H1 (cell line): ENCODE data around the gene NFATC1. TPM values are rescaled to one million over a fixed set of nuclear protein-coding genes. Genes with fewer than 3 reads are reported as not detected.

Experiments used
- CTCF ChIA-PET: fragments of 300-600 bp; sonication (Branson Sonifier 250); formaldehyde crosslinking; loops from one replicate; lab custom pipeline; 2021; ENCODE audit not compliant: partially characterized antibody; lab: Charles Lee
- POLR2A ChIA-PET: fragments of 300-600 bp; sonication (Branson Sonifier 250); formaldehyde crosslinking; loops from one replicate; lab custom pipeline; 2021; ENCODE audit warnings: inconsistent platforms; ENCODE audit not compliant: partially characterized antibody; lab: Charles Lee
- DNase-seq, 2 experiments: peaks; one replicate each; pipeline versions ENCODE4 v3.0.0 to v3.0.0-alpha.2; 2010 to 2022; ENCODE audit warnings: low spot score in 2 of 2, low read depth in 1 of 2, mixed read lengths in 1 of 2
- FAIRE-seq: peaks from 2 replicates; lab custom pipeline; 2011; peaks lifted over from hg19 to GRCh38; lab: Jason Lieb, UNC
- H2AFZ ChIP-seq: 2 replicates; pipeline ENCODE4 v1.8.1; 2012; ENCODE audit warnings: low read length, inconsistent platforms
- H2AK5ac ChIP-seq: 2 replicates; pipeline ENCODE4 v1.6.1; 2013; ENCODE audit warnings: low read depth, low read length
- H2BK120ac ChIP-seq: replicated peaks from 2 replicates; pipeline ENCODE3; 2013; ENCODE audit warnings: low read depth, low read length, inconsistent platforms
- H2BK12ac ChIP-seq: 2 replicates; pipeline ENCODE4 v1.6.1; 2013; ENCODE audit warnings: low read depth, low read length
- H2BK15ac ChIP-seq: 2 replicates; pipeline ENCODE4 v1.6.1; 2013; ENCODE audit warnings: low read length
- H2BK20ac ChIP-seq: 2 replicates; pipeline ENCODE4 v1.6.1; 2013; ENCODE audit warnings: low read length
- H2BK5ac ChIP-seq: 2 replicates; pipeline ENCODE4 v1.6.1; 2013; ENCODE audit warnings: low read depth, low read length
- H3K14ac ChIP-seq: 2 replicates; pipeline ENCODE4 v1.6.1; 2013; ENCODE audit warnings: inconsistent platforms; ENCODE audit not compliant: insufficient read length
- H3K18ac ChIP-seq: 2 replicates; pipeline ENCODE4 v1.6.1; 2013; ENCODE audit warnings: low read length; ENCODE audit errors: extremely low read depth
- H3K23ac ChIP-seq: 2 replicates; pipeline ENCODE4 v1.6.1; 2013; ENCODE audit warnings: inconsistent platforms; ENCODE audit not compliant: insufficient read length
- H3K23me2 ChIP-seq: 2 replicates; pipeline ENCODE4 v1.6.1; 2013; ENCODE audit warnings: low read depth, low read length
- H3K27ac ChIP-seq: 2 replicates; pipeline ENCODE4 v1.6.1; 2011; ENCODE audit warnings: low read depth, low read length, inconsistent platforms
- H3K27me3 ChIP-seq, 4 experiments: replicated peaks in 1 of 4; 1 replicate in 1 of 4; 2 replicates in 3 of 4; pipeline versions ENCODE4 v1.6.1 to v1.8.1; 2011 to 2013; ENCODE audit warnings: low read length in 3 of 4, mild to moderate bottlenecking in 3 of 4, inconsistent platforms in 2 of 4, mixed read lengths in 2 of 4, moderate library complexity in 1 of 4; ENCODE audit not compliant: control insufficient read depth in 3 of 4, insufficient read depth in 3 of 4; ENCODE audit errors: extremely low read depth in 1 of 4
- H3K36me3 ChIP-seq, 4 experiments: 2 replicates each; pipeline versions ENCODE4 v1.6.1 to v1.8.1; 2011 to 2013; ENCODE audit warnings: mild to moderate bottlenecking in 4 of 4, low read length in 3 of 4, moderate library complexity in 2 of 4, control low read depth in 1 of 4, inconsistent platforms in 1 of 4; ENCODE audit not compliant: insufficient read depth in 4 of 4, control insufficient read depth in 2 of 4
- H3K4ac ChIP-seq: replicated peaks from 2 replicates; pipeline ENCODE3; 2013; ENCODE audit warnings: low read length, low read depth, mixed read lengths, inconsistent platforms; ENCODE audit not compliant: insufficient read length
- H3K4me1 ChIP-seq, 4 experiments: replicated peaks in 1 of 4; 1 replicate in 1 of 4; 2 replicates in 3 of 4; pipeline versions ENCODE4 v1.6.1 to v1.8.1; 2011 to 2013; ENCODE audit warnings: low read length in 3 of 4, inconsistent platforms in 2 of 4, mixed read lengths in 1 of 4; ENCODE audit not compliant: insufficient read depth in 4 of 4, control insufficient read depth in 3 of 4
- H3K4me2 ChIP-seq, 2 experiments: 2 replicates each; pipeline versions ENCODE4 v1.6.1 to v1.8.1; 2011 to 2013; ENCODE audit warnings: low read depth in 2 of 2, low read length in 2 of 2, control low read depth in 1 of 2, inconsistent platforms in 1 of 2, mild to moderate bottlenecking in 1 of 2; ENCODE audit not compliant: insufficient read depth in 1 of 2
- H3K4me3 ChIP-seq, 4 experiments: fragments of 200-600, 300-600 bp in 1 of 4; sonication (generic), shearing (Covaris generic), sonication (Bioruptor Twin) in 1 of 4; 2 replicates each; pipeline versions ENCODE4 v1.5.1 to v1.8.1; 2011 to 2016; ENCODE audit warnings: low read length in 4 of 4, low read depth in 3 of 4, control low read depth in 2 of 4, inconsistent platforms in 2 of 4, mild to moderate bottlenecking in 2 of 4, mixed read lengths in 1 of 4, moderate library complexity in 1 of 4; ENCODE audit not compliant: insufficient read depth in 2 of 4; ENCODE audit errors: extremely low read depth in 1 of 4
- H3K56ac ChIP-seq: replicated peaks from 2 replicates; pipeline ENCODE3; 2013; ENCODE audit warnings: low read depth, mild to moderate bottlenecking, mixed read lengths, low read length, inconsistent platforms; ENCODE audit not compliant: insufficient read length
- H3K79me1 ChIP-seq: 2 replicates; pipeline ENCODE4 v1.6.1; 2013; ENCODE audit warnings: low read depth, low read length, control low read depth
- H3K79me2 ChIP-seq, 2 experiments: 2 replicates each; pipeline versions ENCODE4 v1.6.1 to v1.8.1; 2012 to 2013; ENCODE audit warnings: low read length in 2 of 2, mild to moderate bottlenecking in 2 of 2, inconsistent platforms in 1 of 2; ENCODE audit not compliant: insufficient read depth in 2 of 2, control insufficient read depth in 1 of 2
- H3K9ac ChIP-seq, 4 experiments: replicated peaks in 1 of 4; 1 replicate in 1 of 4; 2 replicates in 3 of 4; pipeline versions ENCODE4 v1.6.1 to v1.8.1; 2011 to 2013; ENCODE audit warnings: low read depth in 3 of 4, low read length in 3 of 4, control low read depth in 2 of 4, mild to moderate bottlenecking in 2 of 4, moderate library complexity in 2 of 4, inconsistent platforms in 1 of 4; ENCODE audit errors: extremely low read depth in 1 of 4
- H3K9me3 ChIP-seq, 2 experiments: 2 replicates each; pipeline versions ENCODE4 v1.6.1 to v1.8.1; 2012 to 2013; ENCODE audit warnings: mild to moderate bottlenecking in 2 of 2, moderate library complexity in 2 of 2, control low read depth in 1 of 2, inconsistent platforms in 1 of 2, low read depth in 1 of 2, low read length in 1 of 2, mixed read lengths in 1 of 2; ENCODE audit not compliant: insufficient read depth in 2 of 2
- H4K20me1 ChIP-seq, 2 experiments: replicated peaks in 1 of 2; 2 replicates each; pipeline versions ENCODE3 to v1.8.1; 2011 to 2013; ENCODE audit warnings: inconsistent platforms in 2 of 2, low read length in 2 of 2, mild to moderate bottlenecking in 1 of 2; ENCODE audit not compliant: insufficient read depth in 2 of 2, control insufficient read depth in 1 of 2
- H4K5ac ChIP-seq: 2 replicates; pipeline ENCODE4 v1.6.1; 2013; ENCODE audit warnings: low read length, low read depth, mixed read lengths, inconsistent platforms; ENCODE audit not compliant: insufficient read length
- H4K8ac ChIP-seq: 2 replicates; pipeline ENCODE4 v1.8.0; 2013; ENCODE audit warnings: mild to moderate bottlenecking, moderate library complexity, low read length, inconsistent platforms; ENCODE audit not compliant: insufficient read depth; ENCODE audit errors: extremely low read depth
- H4K91ac ChIP-seq: replicated peaks from 2 replicates; pipeline ENCODE3; 2013; ENCODE audit warnings: low read length, mixed read lengths, inconsistent platforms; ENCODE audit not compliant: insufficient read length
- CHD1 ChIP-seq: IDR thresholded peaks from 2 replicates; pipeline ENCODE4 v1.6.1; 2012; ENCODE audit warnings: low read depth, low read length, improper control_type of control experiment
- GABPA ChIP-seq: IDR thresholded peaks from 2 replicates; pipeline ENCODE4 v1.6.1; 2011; ENCODE audit warnings: mild to moderate bottlenecking, low read length, moderate library complexity, borderline replicate concordance; ENCODE audit not compliant: insufficient read depth
- GTF2F1 ChIP-seq: IDR thresholded peaks from 2 replicates; pipeline ENCODE4 v1.6.1; 2012; ENCODE audit warnings: low read depth, low read length, improper control_type of control experiment, borderline replicate concordance
- MAFK ChIP-seq: IDR thresholded peaks from 2 replicates; pipeline ENCODE4 v1.6.1; 2012; ENCODE audit warnings: low read depth, mild to moderate bottlenecking, improper control_type of control experiment, low read length
- SP2 ChIP-seq: IDR thresholded peaks from 2 replicates; pipeline ENCODE4 v1.6.1; 2012; ENCODE audit warnings: mild to moderate bottlenecking, low read length, inconsistent platforms
- YY1 ChIP-seq: IDR thresholded peaks from 2 replicates; pipeline ENCODE4 v1.6.1; 2011; ENCODE audit warnings: low read depth, mild to moderate bottlenecking, low read length
- ZNF274 ChIP-seq: IDR thresholded peaks from 2 replicates; pipeline ENCODE4 v1.7.0; 2012; ENCODE audit warnings: low read length, borderline replicate concordance; ENCODE audit errors: extremely low read depth
- WGBS, 2 experiments: shearing (Covaris generic) in 1 of 2; methylation state at CpG; one replicate each; pipeline versions ENCODE4 v1.1.6 to v1.1.7; 2013 to 2015; ENCODE audit warnings: low lambda C conversion rate in 2 of 2, mixed read lengths in 2 of 2, inconsistent platforms in 1 of 2, low coverage in 1 of 2, missing lambda C conversion rate in 1 of 2; ENCODE audit not compliant: insufficient replicate concordance in 2 of 2, insufficient coverage in 1 of 2, insufficient read length in 1 of 2; ENCODE audit errors: extremely low coverage in 1 of 2, missing lambda C conversion rate in 1 of 2; 5-methylcytosine and 5-hydroxymethylcytosine counted together
- polyA plus RNA-seq, 7 experiments: library from polyadenylated mRNA; depleted of rRNA in 3 of 7; stranded (reverse) in 5 of 7; unstranded in 2 of 7; fragments of >200 nt in 5 of 7; fragments of 200-250 nt in 2 of 7; gene quantifications; 1 replicate in 5 of 7; 2 replicates in 1 of 7; 4 replicates in 1 of 7; pipeline versions ENCODE4 v1.2.1 to v1.2.3, GENCODE V29; 2011 to 2013; ENCODE audit warnings: missing spikeins in 2 of 7, mixed read lengths in 2 of 7
- total RNA-seq: library from RNA; stranded (reverse); fragmentation: NEBNext Ultra II Directional; extraction: Animal tissue kit (Norgen Biotek cat#: 25700); gene quantifications from 2 replicates; pipeline ENCODE4 v1.2.1, GENCODE V29; 2021
- TF ChIP-seq, protein P1 (sequence below), 3 experiments: IDR thresholded peaks; 1 replicate in 2 of 3; 2 replicates in 1 of 3; pipeline versions ENCODE4 v1.5.1 to v1.6.1; 2011; ENCODE audit warnings: low read length in 3 of 3, mild to moderate bottlenecking in 3 of 3, inconsistent platforms in 2 of 3, low read depth in 1 of 3, moderate library complexity in 1 of 3; ENCODE audit not compliant: insufficient read depth in 1 of 3; ENCODE audit errors: control extremely low read depth in 1 of 3

The NFATC1 gene
- total and polyA plus RNA-seq, 2 of the 8 experiments (the other 6 are each of a cell fraction or from before 2014, with no cell fraction given) = 2.0 to 6.6 TPM

DNA sequence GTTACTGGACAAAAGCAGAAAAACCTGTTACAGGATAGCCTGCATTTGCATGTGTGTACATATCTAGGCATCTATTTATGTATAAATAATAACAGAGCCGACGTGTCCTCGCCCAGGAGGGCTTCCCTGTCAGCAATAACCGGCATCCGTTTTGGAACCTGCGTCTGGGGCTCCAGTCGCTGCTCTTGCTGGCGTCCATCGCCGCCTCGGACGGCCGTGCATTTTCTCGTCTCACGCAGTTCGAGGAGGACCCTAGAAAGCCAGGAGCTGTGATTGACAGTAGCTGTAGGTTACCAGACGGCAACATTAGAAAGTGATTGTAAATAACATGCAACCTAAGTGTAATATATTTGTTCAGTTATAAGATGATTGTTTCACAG is 132.6 kb downstream of the NFATC1 start:
- H4K8ac ChIP-seq = no peak overlapping the region
- no peaks in the 10 kb centered on the region for H3K23me2 ChIP-seq
- H3K14ac ChIP-seq = no peak overlapping the region
- H2BK12ac ChIP-seq = no peak overlapping the region
- H3K27ac ChIP-seq = no peak overlapping the region
- peaks cover 0 to 12% (median 5%) of the 10 kb centered on the region in 4 experiments; a peak in 5 of 7 replicates for H3K4me1 ChIP-seq
- ChIA-PET CTCF (interaction anchor here (0.9 to 7.1 kb wide), 15 partner anchors 11 to 147 kb away, joined by 3 to 124 read pairs (median 4); partner anchors contain the start of gene NFATC1), POLR2A (no interaction called here)
- no peak overlapping the region for H3K56ac ChIP-seq
- FAIRE-seq = no peak
- H3K23ac ChIP-seq = no peak overlapping the region
- H3K4me2 ChIP-seq = no peak overlapping the region
- H4K5ac ChIP-seq = no peak overlapping the region
- no peak overlapping the region for H2BK5ac ChIP-seq
- H3K18ac ChIP-seq = no peak overlapping the region
- DNase-seq = no peak
- 94% methylated on average over 17 of the region's 17 CpGs; no CpG with 5 or more reads in 1 of the 2 experiments for WGBS, 2 experiments
- H2BK120ac ChIP-seq = no peak overlapping the region
- no peak overlapping the region for H3K4ac ChIP-seq
- H3K4me3 ChIP-seq = no peak overlapping the region
- TF ChIP-seq MAFK (no peak), CHD1 (no peak), ZNF274 (no peak), YY1 (no peak), GABPA (no peak), GTF2F1 (no peak), SP2 (no peak)
- TF ChIP-seq, protein P1, sequence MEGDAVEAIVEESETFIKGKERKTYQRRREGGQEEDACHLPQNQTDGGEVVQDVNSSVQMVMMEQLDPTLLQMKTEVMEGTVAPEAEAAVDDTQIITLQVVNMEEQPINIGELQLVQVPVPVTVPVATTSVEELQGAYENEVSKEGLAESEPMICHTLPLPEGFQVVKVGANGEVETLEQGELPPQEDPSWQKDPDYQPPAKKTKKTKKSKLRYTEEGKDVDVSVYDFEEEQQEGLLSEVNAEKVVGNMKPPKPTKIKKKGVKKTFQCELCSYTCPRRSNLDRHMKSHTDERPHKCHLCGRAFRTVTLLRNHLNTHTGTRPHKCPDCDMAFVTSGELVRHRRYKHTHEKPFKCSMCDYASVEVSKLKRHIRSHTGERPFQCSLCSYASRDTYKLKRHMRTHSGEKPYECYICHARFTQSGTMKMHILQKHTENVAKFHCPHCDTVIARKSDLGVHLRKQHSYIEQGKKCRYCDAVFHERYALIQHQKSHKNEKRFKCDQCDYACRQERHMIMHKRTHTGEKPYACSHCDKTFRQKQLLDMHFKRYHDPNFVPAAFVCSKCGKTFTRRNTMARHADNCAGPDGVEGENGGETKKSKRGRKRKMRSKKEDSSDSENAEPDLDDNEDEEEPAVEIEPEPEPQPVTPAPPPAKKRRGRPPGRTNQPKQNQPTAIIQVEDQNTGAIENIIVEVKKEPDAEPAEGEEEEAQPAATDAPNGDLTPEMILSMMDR (IDR thresholded peaks at IDR 0.05; ENCODE audit: control extremely low read depth in 1 of 3, insufficient read depth in 1 of 3, low read depth in 1 of 3, low read length in 3 of 3) = no peak
- TF ChIP-seq, all 59 proteins: peak for 0
- H3K9me3 ChIP-seq = no peaks in the 10 kb centered on the region
- no peaks in the 10 kb centered on the region for H3K79me2 ChIP-seq
- H2BK20ac ChIP-seq = no peak overlapping the region
- no peaks in the 10 kb centered on the region for H4K20me1 ChIP-seq
- H3K79me1 ChIP-seq = no peaks in the 10 kb centered on the region; the same call in 1 of the 2 replicates
- H3K9ac ChIP-seq = no peak overlapping the region
- peaks cover 0 to 2% (median 0%) of the 10 kb centered on the region in 4 experiments; a peak in 3 of 7 replicates for H3K27me3 ChIP-seq
- H2BK15ac ChIP-seq = no peak overlapping the region
- H4K91ac ChIP-seq = no peak overlapping the region
- no peak overlapping the region for H2AK5ac ChIP-seq
- H2AFZ ChIP-seq = no peak overlapping the region
- H3K36me3 ChIP-seq = no peaks in the 10 kb centered on the region
